HG02852 (cell line): Measurements from ENCODE around the gene GGNBP2.

Experiments used
- ATAC-seq: cut with Tn5 transposase; IDR thresholded peaks from one replicate; pipeline ENCODE4 v1.9.1; 2021; ENCODE audit warnings: mild to moderate bottlenecking, moderate library complexity; ENCODE audit not compliant: unreplicated experiment

GGNBP2 gene

DNA sequence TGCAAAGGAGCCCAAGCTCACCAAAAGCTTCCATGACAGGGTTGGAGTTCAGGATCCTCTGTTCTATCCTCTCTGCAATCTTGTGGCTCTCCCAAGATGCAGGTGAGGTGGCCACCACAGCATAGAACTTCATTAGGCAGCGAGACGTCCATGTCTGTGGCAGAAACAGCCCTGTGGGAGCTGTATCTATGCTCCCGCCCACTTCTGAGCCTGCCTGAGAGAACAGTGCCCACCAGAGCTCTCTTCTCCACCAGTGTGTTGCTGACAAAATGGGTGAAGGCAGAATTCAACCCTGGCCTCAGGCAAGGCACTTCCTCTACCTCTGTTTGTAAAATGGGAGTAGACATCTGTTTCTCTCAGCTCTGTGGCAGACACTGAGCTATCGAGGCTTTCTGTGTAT is 28.9 kb upstream of the GGNBP2 start:
- ATAC-seq, result no peak

GRCh38 chr17:36523113-36523512 is 21.6 kb upstream of the GGNBP2 start:
- no peak for ATAC-seq

- no peak for ATAC-seq
These were observed 20.3 kb upstream of the GGNBP2 start for GRCh38 chr17:36524428-36524876.

- no peak for ATAC-seq
These were observed 19.6 kb upstream of the GGNBP2 start for GRCh38 chr17:36525113-36525512.

- ATAC-seq, result no peak
These were observed 18.8 kb upstream of the GGNBP2 start for GRCh38 chr17:36525888-36526287.

- no peak for ATAC-seq
These were observed 17.0 kb upstream of the GGNBP2 start for GRCh38 chr17:36527621-36528250.

DNA sequence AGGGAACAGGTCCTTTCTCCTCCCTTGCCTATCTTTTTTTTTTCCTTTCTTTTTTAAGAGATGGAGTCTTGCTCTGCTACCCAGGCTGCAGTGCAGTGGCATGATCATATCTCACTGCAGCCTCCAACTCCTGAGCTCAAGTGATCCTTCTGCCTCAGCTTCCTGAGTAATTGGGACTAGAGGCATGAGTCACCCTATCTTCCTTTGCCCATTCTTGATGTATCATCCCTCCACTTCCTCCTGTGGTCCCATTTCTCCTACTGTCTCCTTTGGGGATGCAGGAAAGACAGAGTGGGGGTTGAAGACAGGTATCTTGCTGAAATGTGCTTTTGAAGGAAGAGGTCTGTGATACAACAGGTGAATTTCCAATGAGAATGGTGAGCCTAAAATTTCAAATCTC is 15.6 kb upstream of the GGNBP2 start:
- no peak for ATAC-seq

DNA sequence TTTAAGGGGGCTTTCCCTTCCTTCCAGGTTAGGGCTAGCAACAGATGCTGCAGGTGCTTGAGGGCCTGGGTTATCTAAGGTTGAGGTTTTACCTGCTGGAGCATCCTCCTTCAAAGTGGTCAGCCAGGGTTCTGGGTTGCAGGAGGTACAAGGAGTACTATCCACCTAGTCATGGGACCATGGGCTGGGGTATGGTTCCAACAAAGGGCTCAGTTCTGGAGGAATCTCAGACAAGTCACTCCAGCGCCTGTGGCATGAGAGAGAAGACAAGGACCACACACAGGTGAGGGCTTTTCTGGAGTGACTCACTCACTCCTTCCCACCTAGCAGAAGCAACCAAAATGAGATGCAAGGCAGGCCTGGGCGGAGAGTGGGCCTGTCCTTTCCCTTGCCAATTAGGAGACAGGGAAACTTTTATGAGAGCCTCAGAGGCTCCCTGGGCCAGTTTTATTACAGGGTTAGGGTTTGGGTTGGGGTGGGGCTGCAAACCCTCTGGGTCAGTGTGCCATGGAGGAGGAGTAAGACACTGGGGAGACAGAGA is 12.2 kb upstream of the GGNBP2 start:
- no peak for ATAC-seq

DNA sequence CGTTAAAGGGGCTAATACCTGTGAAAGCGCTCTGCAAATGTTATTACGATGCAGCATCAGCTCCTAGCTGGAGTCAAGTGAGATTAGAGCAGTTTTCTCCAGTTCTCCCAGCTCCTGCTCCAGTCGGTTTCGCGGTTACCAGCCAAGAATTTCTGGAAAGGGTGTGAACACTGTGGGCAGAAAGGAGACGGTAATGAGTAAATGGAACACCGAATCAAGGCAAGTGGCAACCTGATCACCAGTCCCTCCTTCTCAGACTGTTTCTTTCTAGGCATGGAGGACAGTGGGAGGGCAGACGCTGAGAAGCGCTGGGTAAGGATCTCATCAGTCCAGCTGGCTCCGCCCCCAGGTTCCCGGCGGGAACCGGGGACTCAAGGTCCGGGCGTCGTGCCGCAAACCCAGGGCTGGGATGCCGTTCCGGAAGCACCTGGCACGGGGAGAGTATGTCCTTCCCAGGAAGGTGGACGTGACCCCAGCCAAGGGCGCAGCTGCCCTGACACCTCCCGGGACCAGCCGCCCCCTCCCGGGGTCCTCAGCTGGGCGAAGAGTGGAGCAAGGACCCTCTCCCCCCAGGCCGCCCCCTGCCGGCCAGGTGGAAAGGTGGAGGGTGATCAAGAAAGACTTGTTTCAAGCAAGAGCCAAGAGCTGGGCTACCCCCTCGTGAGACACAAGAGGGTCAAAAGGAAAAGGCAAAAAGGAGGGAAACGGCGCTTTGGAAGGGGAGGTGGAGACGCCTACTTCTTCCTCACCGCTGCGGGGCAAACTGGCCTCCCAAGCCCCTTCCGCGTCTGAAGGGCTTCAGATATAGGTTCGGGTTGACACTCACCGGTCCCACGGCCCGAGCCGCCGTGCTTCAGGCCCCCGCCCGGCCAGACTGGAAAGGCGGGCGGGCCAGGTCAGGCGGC is 10.5 kb upstream of the GGNBP2 start:
- peak; percentile 31 for ATAC-seq

DNA sequence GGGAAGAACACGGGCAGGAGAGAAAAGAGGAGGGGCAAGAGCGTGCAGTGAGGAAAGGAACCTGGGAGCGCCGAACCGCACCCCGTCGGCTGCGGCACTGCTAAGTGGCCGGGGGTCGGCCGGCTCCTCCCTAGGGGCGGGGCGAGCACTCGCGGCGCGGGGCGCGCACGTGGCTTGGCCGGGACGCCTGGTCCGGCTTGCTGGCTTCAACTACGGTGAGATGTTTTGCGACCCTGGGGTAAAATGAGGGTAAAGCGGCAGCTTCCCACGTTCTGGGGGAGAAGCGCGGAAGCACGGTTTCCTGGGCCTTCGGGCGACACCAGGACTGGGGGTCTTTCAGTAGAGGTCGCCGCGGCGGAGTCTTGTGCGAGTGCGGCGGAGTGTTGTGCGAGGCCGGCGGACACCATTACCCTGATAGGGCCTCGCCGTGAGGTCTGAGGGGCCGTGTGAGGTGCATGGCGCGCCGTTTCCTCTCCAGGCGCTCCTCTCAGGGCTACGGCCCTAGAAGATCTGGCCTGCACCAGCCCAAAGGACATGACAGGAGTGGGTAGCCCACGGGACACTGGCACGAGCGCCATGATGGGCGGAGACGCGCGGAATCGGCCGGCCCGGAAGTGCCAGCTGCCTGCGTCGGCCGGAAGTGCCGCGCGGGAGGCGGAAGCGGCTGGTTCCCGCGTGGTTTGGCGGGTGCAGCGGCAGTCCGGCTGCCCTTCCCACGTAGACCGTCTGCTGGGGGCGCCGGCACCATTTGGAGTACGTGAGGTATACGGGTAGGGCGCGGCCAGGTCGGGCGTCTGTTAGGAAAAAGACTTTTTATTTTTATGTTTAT is 9.7 kb upstream of the GGNBP2 start, which contains the start of the genes MYO19 and PIGW:
MYO19 (minus strand) TSS at position 29 of the 829 bp plus-strand sequence. CDS start 2,330 bp downstream, outside the sequence.
PIGW (plus strand) TSS at position 148 of the 829 bp plus-strand sequence. CDS start 2,115 bp downstream, outside the sequence.
- ATAC-seq, result peak; percentile 76

DNA sequence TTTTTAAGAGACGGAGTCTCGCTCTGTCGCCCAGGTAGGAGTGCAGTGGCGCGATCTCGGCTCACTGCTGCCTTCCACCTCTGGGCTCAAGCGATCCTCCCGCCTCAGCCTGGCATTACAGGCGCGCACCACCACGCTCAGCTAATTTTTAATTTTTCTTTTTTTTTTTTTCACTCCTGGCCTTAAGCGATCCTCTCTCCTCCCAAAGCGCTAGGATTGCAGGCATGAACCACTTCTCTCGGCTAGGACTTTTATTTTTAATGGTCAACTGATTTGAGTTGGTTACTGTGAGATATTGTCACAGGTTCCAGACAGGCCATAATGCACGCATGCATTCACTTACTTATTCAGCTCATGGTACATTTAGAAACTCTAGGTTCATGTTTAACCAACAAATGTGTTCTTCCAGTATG is 9.0 kb upstream of the GGNBP2 start:
- no peak for ATAC-seq

- no peak for ATAC-seq
These were observed 4.0 kb upstream of the GGNBP2 start for GRCh38 chr17:36540696-36541095.

DNA sequence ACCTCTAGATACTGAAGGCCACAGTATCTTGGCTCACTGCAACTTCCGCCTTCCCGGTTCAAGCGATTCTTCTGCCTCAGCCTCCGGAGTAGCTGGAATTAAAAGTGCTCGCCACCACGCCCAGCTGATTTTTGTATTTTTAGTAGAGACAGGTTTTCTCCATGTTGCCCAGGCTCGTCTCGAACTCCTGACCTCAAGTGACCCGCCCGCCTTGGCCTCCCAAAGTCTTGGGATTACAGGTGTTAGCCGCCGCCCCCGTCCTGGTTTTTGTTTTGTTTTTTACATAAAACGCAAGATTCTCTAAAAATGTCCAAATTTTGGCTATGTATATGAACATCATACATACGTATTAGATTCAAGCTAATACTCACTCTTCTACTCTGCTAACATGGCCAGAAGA is 2.0 kb upstream of the GGNBP2 start:
- ATAC-seq, result no peak

GRCh38 chr17:36544044-36544306 is 744 bp upstream of the GGNBP2 start:
- no peak for ATAC-seq

DNA sequence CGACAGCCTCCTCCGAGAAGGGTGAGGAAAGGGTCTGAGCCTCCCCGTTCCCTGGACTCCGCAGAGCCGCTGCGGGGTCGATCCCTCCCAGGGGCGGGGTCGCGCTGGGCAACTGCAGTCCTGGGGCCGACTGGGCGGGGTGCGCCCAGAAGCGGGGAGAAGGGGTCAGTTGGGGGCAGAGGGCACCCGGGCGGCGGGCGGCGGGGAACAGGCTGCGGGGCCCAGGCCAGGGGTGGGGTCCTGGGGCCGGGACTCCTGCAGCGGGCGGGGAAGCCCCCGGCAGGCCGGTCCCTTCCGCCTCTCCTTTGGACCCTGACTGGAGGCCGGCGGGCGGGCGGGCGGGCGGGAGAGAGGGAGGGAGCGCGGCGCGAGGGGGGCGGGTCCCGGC is 352 bp downstream of the GGNBP2 start:
- peak; percentile 31 for ATAC-seq

DNA sequence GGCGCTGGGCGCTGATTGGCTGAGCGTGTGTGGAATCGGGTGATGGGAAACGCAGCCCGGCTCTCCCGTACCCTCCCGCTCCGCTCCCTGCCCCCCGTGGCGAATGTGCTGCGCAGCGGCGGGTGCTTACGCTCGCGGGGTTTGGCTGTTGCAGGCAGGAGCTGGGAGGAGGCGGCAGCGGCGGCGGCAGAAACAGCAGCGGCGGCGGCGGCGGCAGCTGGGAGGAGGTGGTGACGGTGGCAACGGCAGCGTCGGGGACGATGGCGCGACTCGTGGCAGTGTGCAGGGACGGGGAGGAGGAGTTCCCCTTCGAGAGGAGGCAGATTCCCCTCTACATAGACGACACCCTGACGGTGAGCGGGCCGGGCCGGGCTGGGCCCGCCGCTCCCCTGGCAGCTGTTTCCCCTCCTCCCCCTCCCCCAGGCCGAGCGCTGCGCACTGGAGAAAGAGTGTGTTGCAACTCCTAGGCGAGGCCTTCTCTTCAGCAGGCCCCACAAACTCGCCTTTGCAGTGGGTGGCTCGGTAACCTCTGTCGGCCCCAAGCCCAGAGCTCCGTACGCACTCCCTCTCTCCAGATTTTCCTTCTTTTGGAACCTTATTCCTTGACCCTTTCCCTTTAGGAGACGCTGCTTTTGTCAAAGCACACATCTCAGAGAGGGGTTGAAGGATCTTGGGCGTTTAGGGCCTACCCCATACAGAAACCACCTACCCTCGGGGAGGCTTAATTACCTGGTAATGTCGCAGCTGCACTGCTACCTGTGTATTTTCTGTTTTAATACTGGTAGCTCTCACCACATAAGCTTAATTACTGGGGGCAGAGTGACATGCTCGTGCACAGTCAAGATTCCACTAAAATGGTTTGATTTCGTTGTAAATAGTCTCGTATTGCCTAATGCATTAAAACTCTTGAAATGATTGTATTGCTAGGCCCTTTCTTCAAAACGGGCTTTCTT is 1.0 kb downstream of the GGNBP2 start:
- peak; percentile 71 for ATAC-seq

DNA sequence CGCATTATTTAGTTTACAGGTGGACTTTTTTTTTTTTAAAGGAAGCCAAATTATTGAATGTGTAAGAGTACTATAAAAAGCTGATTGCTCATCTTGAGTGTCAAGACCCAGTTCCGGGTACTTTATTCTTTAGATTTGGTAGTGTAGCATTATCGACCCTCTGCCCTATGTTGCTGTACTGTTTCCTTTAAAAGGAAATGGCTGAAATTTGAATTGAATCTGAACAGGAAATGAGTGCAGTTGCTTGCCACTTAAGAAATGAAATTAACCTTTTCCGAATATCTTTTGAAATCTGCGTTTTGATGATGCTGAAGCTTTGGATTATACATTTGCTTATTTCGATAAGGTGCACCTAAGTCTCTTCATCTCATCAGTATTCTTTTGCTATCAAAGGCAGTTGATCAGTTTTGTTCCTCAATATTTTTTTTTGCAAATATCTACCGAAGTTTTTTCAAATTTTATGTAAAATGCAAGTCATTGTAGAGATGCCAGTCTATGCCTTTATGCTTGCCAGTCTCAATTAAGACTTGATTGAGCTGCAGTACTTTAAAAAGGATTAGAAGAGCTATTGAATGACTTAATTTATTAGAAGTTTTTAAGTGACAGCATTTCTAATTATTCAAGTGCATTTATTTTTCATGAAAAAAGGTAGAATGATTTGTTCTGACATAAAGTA is 1.8 kb downstream of the GGNBP2 start:
- no peak for ATAC-seq

- ATAC-seq, result no peak
These were observed 3.1 kb downstream of the GGNBP2 start for GRCh38 chr17:36547776-36548175.
